Body of pancreas (tissue), 4 donors: ENCODE results near the gene KMT2C.

ENCODE experiments used
- POLR2A ChIP-seq, 3 donors: fragments of 450-650 bp; IDR thresholded peaks; one replicate each; pipeline ENCODE4 v1.6.1; 2016; ENCODE audit warnings: antibody characterized with exemption in 3 of 3, mild to moderate bottlenecking in 2 of 3
- TF ChIP-seq, protein P1 (sequence below), 7 experiments: fragments of 450-650 bp in 4 of 7; fragments of 200-600 bp in 3 of 7; sonication (generic) in 3 of 7; IDR thresholded peaks; one replicate each; pipeline ENCODE4 v1.5.1; 2016 to 2019; ENCODE audit warnings: antibody characterized with exemption in 7 of 7

GRCh38 chr7:152137476-152138025 lies 298.3 kb downstream of the KMT2C start:
- TF ChIP-seq, protein P1, sequence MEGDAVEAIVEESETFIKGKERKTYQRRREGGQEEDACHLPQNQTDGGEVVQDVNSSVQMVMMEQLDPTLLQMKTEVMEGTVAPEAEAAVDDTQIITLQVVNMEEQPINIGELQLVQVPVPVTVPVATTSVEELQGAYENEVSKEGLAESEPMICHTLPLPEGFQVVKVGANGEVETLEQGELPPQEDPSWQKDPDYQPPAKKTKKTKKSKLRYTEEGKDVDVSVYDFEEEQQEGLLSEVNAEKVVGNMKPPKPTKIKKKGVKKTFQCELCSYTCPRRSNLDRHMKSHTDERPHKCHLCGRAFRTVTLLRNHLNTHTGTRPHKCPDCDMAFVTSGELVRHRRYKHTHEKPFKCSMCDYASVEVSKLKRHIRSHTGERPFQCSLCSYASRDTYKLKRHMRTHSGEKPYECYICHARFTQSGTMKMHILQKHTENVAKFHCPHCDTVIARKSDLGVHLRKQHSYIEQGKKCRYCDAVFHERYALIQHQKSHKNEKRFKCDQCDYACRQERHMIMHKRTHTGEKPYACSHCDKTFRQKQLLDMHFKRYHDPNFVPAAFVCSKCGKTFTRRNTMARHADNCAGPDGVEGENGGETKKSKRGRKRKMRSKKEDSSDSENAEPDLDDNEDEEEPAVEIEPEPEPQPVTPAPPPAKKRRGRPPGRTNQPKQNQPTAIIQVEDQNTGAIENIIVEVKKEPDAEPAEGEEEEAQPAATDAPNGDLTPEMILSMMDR (IDR thresholded peaks at IDR 0.05) = no peak
- no peak for TF ChIP-seq POLR2A (IDR thresholded peaks at IDR 0.05)
